Type B pancreatic cell (in vitro differentiated cells): ENCODE measurements around the gene DSCAM. TPM values are rescaled to one million over a fixed set of nuclear protein-coding genes. Genes with fewer than 3 reads are reported as not detected.
"Not testable (repeated sequence)": the region's sequence is repeated elsewhere in the genome, so short reads cannot be mapped to it uniquely, and the experiment has no call there.

Experiments
- DNase-seq: peaks from one replicate; pipeline ENCODE4 v3.0.0; 2021; ENCODE audit warnings: mixed read lengths; ENCODE audit not compliant: unreplicated experiment; ENCODE audit errors: extremely low spot score
- H3K27ac Mint-ChIP-seq: 2 replicates; pipeline ENCODE4 v1.8.0; 2021; ENCODE audit warnings: mild to moderate bottlenecking, mixed read lengths
- H3K27me3 Mint-ChIP-seq: 2 replicates; pipeline ENCODE4 v1.8.0; 2021; ENCODE audit warnings: mixed read lengths
- H3K36me3 Mint-ChIP-seq: 2 replicates; pipeline ENCODE4 v1.8.0; 2021; ENCODE audit warnings: mixed read lengths
- H3K4me1 Mint-ChIP-seq: one replicate; pipeline ENCODE4 v1.8.0; 2021; ENCODE audit warnings: mixed read lengths; ENCODE audit not compliant: unreplicated experiment
- H3K4me3 Mint-ChIP-seq: 2 replicates; pipeline ENCODE4 v1.8.0; 2021; ENCODE audit warnings: mild to moderate bottlenecking, mixed read lengths
- H3K9me3 Mint-ChIP-seq: 2 replicates; pipeline ENCODE4 v1.8.0; 2021; ENCODE audit warnings: mixed read lengths
- CTCF ChIP-seq: fragments of 200-600 bp; sonication (generic); conservative IDR thresholded peaks from 2 replicates; pipeline ENCODE4 v1.5.0; 2021; ENCODE audit warnings: antibody characterized with exemption, mild to moderate bottlenecking
- total RNA-seq: library from RNA; stranded (reverse); gene quantifications from 2 replicates; pipeline ENCODE4 v1.2.1, GENCODE V29; 2021; ENCODE audit warnings: low replicate concordance

The DSCAM gene
- total RNA-seq, 1 donor from 2014 or later: 1.4 TPM

- no peaks in the 10 kb centered on the region for H3K36me3 Mint-ChIP-seq
- no peak overlapping the region for H3K4me3 Mint-ChIP-seq
- no peaks in the 10 kb centered on the region for H3K9me3 Mint-ChIP-seq
- DNase-seq: no peak
- H3K4me1 Mint-ChIP-seq: no peaks in the 10 kb centered on the region
- H3K27me3 Mint-ChIP-seq: peaks cover 3% of the 10 kb centered on the region
- no peak for TF ChIP-seq CTCF
- H3K27ac Mint-ChIP-seq: no peak overlapping the region
Observed at GRCh38 chr21:40272037-40272436, 574.9 kb downstream of the DSCAM start.

- Mint-ChIP-seq H3K9me3 (no peaks in the 10 kb centered on the region), H3K36me3 (no peaks in the 10 kb centered on the region), H3K4me1 (no peaks in the 10 kb centered on the region), H3K27me3 (peaks cover 3% of the 10 kb centered on the region), H3K27ac (no peak overlapping the region), H3K4me3 (no peak overlapping the region)
- TF ChIP-seq CTCF: no peak
- DNase-seq: no peak
Observed at GRCh38 chr21:40271164-40271563, 575.8 kb downstream of the DSCAM start.

- Mint-ChIP-seq H3K4me1 (no peaks in the 10 kb centered on the region), H3K36me3 (no peaks in the 10 kb centered on the region), H3K27ac (no peak overlapping the region), H3K27me3 (peaks cover 3% of the 10 kb centered on the region), H3K4me3 (no peak overlapping the region), H3K9me3 (no peaks in the 10 kb centered on the region)
- DNase-seq: no peak
- no peak for TF ChIP-seq CTCF
Observed at GRCh38 chr21:40270047-40270446, 576.9 kb downstream of the DSCAM start.

- no peaks in the 10 kb centered on the region for H3K4me1 Mint-ChIP-seq
- H3K9me3 Mint-ChIP-seq: no peaks in the 10 kb centered on the region
- no peak overlapping the region for H3K27ac Mint-ChIP-seq
- H3K4me3 Mint-ChIP-seq: no peak overlapping the region
- TF ChIP-seq CTCF: no peak
- no peaks in the 10 kb centered on the region for H3K36me3 Mint-ChIP-seq
- H3K27me3 Mint-ChIP-seq: peaks cover 3% of the 10 kb centered on the region
- no peak for DNase-seq
Observed at GRCh38 chr21:40269239-40269638, 577.7 kb downstream of the DSCAM start.

- H3K4me3 Mint-ChIP-seq, H3K4me1 Mint-ChIP-seq, H3K36me3 Mint-ChIP-seq, DNase-seq, H3K27ac Mint-ChIP-seq, H3K9me3 Mint-ChIP-seq, H3K27me3 Mint-ChIP-seq: not testable (repeated sequence)
Observed at GRCh38 chr21:40258456-40258855, 588.5 kb downstream of the DSCAM start.

- Mint-ChIP-seq H3K27ac (no peak overlapping the region), H3K36me3 (no peaks in the 10 kb centered on the region), H3K27me3 (peaks cover 3% of the 10 kb centered on the region), H3K9me3 (no peaks in the 10 kb centered on the region), H3K4me1 (no peaks in the 10 kb centered on the region), H3K4me3 (no peak overlapping the region)
- no peak for TF ChIP-seq CTCF
- no peak for DNase-seq
Observed at GRCh38 chr21:40257342-40257741, 589.6 kb downstream of the DSCAM start.
